ENCODE results near the gene SLC25A30. TPM values are rescaled to one million over a fixed set of nuclear protein-coding genes. Genes with fewer than 3 reads are reported as not detected.

SLC25A30 gene
- total and polyA plus RNA-seq, 9 of the 15 experiments (the other 6 are each of a cell fraction or from before 2014, with no cell fraction given): 1.1 to 11.1 (median 5.6) TPM

DNA sequence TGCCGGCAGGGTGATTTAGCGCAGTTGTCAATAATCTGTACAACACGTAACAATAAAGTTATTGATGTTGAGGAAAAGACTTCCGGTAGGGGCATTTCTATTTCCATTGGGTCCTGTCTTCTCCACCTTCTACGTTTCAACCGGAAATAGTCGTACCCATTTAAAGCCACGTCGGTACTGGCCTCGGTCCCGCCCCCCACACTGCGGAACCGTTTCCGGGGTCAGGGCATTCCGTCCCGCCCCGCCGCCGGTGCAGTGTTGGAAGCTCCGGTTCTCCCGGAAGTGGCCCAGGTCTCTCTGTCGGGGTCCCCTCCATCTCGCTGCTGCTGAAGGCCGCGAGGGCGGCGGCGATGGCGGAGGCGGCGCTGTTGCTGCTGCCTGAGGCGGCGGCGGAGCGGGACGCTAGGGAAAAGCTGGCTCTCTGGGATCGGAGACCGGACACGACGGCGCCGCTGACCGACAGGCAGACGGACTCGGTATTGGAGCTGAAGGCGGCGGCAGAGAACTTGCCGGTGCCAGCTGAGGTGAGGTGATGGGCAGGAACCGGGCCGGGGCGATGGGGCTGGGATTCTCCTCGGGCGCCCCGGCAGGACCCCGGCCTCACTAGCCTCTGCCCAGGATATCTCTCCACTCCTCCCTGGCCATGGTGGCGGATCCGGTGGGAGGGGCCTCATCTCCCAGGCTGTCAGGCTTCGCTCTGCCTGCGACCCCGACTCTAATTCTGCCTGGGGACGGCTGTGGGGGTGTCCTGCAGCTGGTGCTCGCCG, 46.7 kb upstream of the SLC25A30 start, which contains the start of gene COG3 (continued):
- TF ChIP-seq, protein P1, sequence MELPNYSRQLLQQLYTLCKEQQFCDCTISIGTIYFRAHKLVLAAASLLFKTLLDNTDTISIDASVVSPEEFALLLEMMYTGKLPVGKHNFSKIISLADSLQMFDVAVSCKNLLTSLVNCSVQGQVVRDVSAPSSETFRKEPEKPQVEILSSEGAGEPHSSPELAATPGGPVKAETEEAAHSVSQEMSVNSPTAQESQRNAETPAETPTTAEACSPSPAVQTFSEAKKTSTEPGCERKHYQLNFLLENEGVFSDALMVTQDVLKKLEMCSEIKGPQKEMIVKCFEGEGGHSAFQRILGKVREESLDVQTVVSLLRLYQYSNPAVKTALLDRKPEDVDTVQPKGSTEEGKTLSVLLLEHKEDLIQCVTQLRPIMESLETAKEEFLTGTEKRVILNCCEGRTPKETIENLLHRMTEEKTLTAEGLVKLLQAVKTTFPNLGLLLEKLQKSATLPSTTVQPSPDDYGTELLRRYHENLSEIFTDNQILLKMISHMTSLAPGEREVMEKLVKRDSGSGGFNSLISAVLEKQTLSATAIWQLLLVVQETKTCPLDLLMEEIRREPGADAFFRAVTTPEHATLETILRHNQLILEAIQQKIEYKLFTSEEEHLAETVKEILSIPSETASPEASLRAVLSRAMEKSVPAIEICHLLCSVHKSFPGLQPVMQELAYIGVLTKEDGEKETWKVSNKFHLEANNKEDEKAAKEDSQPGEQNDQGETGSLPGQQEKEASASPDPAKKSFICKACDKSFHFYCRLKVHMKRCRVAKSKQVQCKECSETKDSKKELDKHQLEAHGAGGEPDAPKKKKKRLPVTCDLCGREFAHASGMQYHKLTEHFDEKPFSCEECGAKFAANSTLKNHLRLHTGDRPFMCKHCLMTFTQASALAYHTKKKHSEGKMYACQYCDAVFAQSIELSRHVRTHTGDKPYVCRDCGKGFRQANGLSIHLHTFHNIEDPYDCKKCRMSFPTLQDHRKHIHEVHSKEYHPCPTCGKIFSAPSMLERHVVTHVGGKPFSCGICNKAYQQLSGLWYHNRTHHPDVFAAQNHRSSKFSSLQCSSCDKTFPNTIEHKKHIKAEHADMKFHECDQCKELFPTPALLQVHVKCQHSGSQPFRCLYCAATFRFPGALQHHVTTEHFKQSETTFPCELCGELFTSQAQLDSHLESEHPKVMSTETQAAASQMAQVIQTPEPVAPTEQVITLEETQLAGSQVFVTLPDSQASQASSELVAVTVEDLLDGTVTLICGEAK (IDR thresholded peaks at IDR 0.05): peak; percentile 100
- TF ChIP-seq, protein P1 (CRISPR knock-in tag; IDR thresholded peaks at IDR 0.05): peak; percentile 99
- TF ChIP-seq ARHGAP35 (IDR thresholded peaks at IDR 0.05; ENCODE audit: partially characterized antibody) (no peak), HBP1 (CRISPR knock-in tag; IDR thresholded peaks at IDR 0.05) (no peak), ARID3B (CRISPR knock-in tag; IDR thresholded peaks at IDR 0.05; ENCODE audit: borderline replicate concordance) (no peak), ZNF175 (CRISPR knock-in tag; IDR thresholded peaks at IDR 0.05; ENCODE audit: low read depth) (no peak), RUNX1 (IDR thresholded peaks at IDR 0.05; ENCODE audit: low read depth) (no peak), MITF (IDR thresholded peaks at IDR 0.05) (no peak), ETV5 (CRISPR knock-in tag; IDR thresholded peaks at IDR 0.05; ENCODE audit: low read depth) (0 out of 2 replicates have a peak, but pooled peaks have one; percentile 45), SPI1 (IDR thresholded peaks at IDR 0.05; ENCODE audit: borderline replicate concordance, low read depth, low read length) (no peak)

Measured in K562 (cell line).